ENCODE measurements around the gene HDDC3. TPM values are rescaled to one million over a fixed set of nuclear protein-coding genes. Genes with fewer than 3 reads are reported as not detected.
"Not testable (repeated sequence)": the region's sequence is repeated elsewhere in the genome, so short reads cannot be mapped to it uniquely, and the experiment has no call there.

HDDC3 gene
- total RNA-seq, 2 experiments from 2014 or later = 38.4 to 44.3 TPM

DNA sequence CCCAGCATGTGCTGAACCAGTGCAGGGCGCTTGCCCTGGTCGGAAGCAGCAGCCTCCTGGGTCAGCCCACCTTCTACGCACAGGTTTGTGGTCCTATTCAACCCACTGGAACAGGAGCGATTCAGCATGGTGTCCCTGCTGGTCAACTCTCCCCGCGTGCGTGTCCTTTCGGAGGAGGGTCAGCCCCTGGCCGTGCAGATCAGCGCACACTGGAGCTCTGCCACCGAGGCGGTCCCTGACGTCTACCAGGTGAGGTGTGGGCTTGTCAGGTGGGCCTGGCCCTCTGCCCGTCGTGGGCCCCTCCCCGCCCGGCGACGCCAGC, 21.1 kb downstream of the HDDC3 start:
- Mint-ChIP-seq H3K4me3 (no peak overlapping the region), H3K9me3 (no peaks in the 10 kb centered on the region), H3K36me3 (peaks cover 17% of the 10 kb centered on the region), H3K27ac (no peak overlapping the region), H3K27me3 (no peaks in the 10 kb centered on the region), H3K4me1 (no peaks in the 10 kb centered on the region)
- DNase-seq = no peak

DNA sequence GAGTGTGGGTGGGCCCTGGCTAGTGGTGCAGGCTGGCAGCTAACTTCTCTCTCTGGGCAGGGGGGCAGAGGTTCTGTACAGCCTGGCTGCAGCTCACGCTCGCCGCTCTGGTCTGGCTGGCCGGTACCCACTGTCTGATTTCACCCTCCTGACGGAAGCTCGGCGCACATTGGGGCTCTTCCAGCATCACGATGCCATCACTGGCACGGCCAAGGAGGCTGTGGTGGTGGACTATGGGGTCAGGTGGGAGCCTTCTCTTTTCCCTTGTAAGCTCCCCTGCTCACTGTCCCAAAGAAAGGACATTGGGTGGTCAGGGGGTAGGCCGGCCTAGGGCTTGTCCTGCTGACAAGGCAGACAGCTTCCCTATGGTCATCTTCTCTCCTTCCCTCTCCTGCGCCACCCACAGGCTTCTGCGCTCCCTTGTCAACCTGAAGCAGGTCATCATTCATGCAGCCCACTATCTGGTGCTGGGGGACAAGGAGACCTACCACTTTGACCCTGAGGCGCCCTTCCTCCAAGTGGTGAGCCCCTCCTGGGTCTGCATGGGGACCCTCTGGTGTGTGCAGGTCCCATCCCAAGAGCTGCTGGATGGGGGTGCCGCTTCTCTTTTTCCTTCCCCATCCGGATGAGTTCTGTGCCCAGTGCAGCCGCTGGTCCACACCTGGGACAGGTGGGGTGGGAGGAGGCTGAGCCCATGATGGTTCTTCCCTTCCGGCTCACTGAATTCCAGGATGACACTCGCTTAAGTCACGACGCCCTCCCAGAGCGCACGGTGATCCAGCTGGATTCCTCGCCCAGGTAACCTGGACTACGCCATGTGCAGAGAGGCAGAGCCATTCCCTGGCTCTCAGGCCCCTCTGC, 21.7 kb downstream of the HDDC3 start:
- peaks cover 20% of the 10 kb centered on the region for H3K36me3 Mint-ChIP-seq
- H3K9me3 Mint-ChIP-seq = no peaks in the 10 kb centered on the region
- H3K4me1 Mint-ChIP-seq = no peaks in the 10 kb centered on the region
- no peak overlapping the region for H3K27ac Mint-ChIP-seq
- DNase-seq = no peak
- H3K27me3 Mint-ChIP-seq = no peaks in the 10 kb centered on the region
- no peak overlapping the region for H3K4me3 Mint-ChIP-seq

DNA sequence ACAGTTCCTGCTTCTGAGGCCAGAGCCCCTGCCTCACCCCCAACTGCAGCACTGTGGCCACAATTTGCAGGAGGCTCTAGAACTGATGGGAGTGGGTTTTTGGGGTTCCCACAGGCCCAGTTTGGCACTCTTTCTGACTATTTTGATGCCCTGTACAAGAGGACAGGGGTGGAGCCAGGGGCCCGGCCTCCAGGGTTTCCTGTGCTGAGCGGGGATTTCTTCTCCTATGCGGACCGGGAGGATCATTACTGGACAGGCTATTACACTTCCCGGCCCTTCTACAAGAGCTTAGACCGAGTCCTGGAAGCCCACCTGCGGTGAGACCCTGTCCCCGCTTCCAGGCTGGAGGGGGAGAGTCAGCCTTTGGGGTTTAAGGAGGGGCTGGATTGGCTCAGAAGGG, 22.4 kb downstream of the HDDC3 start:
- Mint-ChIP-seq H3K27me3 (no peaks in the 10 kb centered on the region), H3K4me1 (no peaks in the 10 kb centered on the region), H3K4me3 (no peak overlapping the region), H3K36me3 (peaks cover 27% of the 10 kb centered on the region), H3K27ac (no peak overlapping the region), H3K9me3 (no peaks in the 10 kb centered on the region)
- no peak for DNase-seq

DNA sequence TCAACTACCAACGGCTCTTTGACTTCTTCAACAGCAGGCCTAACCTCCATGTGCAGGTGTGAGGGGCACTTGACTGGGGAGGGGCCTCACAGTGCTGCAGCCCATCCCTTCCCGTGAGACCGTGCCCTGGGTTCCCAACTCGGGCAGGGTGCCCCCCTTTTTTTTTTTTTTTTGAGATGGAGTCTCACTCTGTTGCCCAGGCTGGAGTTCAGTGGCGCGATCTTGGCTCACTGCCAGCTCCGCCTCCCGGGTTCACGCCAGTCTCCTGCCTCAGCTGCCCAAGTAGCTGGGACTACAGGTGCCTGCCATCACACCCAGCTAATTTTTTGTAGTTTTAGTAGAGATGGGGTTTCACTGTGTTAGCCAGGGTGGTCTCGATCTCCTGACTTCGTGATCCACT, 22.9 kb downstream of the HDDC3 start:
- DNase-seq, H3K9me3 Mint-ChIP-seq, H3K27me3 Mint-ChIP-seq, H3K27ac Mint-ChIP-seq, H3K4me1 Mint-ChIP-seq, H3K4me3 Mint-ChIP-seq: not testable (repeated sequence)
- H3K36me3 Mint-ChIP-seq = peaks cover 29% of the 10 kb centered on the region

DNA sequence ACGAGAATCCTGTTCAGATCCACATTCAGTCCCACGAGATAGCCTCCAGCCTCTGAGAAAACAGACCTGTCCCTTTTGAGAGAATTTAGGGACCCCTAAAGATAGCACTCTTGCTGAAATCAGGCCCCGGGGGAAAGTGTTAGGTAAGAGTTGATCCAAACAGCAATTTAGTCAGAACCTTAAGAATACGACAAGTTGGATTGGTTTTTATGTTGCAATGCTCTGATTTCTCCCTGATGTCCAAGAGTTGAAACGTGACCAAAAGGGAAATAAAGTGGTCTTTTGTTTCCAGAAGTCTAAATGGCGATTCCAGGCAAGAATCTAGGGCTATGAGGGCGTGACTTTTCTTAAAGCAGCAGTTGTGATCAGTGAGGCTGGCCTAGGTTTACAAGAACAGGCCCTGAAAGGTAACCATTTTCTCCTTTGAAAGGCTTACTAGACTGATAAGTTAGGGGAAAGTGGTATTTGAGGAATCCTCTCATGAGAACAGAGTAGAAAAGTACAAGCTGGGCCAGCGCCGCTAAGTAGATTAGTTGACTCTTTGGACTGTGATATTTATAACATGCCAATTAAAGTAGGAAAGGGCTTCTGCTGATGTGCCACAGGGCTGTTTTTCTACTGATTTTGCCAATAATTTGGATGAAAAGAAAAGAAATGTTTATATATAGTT, 24.4 kb downstream of the HDDC3 start:
- H3K4me3 Mint-ChIP-seq = no peak overlapping the region
- H3K27me3 Mint-ChIP-seq = no peaks in the 10 kb centered on the region
- peaks cover 29% of the 10 kb centered on the region for H3K36me3 Mint-ChIP-seq
- no peak overlapping the region for H3K27ac Mint-ChIP-seq
- no peaks in the 10 kb centered on the region for H3K9me3 Mint-ChIP-seq
- peaks cover 6% of the 10 kb centered on the region for H3K4me1 Mint-ChIP-seq
- DNase-seq = no peak

DNA sequence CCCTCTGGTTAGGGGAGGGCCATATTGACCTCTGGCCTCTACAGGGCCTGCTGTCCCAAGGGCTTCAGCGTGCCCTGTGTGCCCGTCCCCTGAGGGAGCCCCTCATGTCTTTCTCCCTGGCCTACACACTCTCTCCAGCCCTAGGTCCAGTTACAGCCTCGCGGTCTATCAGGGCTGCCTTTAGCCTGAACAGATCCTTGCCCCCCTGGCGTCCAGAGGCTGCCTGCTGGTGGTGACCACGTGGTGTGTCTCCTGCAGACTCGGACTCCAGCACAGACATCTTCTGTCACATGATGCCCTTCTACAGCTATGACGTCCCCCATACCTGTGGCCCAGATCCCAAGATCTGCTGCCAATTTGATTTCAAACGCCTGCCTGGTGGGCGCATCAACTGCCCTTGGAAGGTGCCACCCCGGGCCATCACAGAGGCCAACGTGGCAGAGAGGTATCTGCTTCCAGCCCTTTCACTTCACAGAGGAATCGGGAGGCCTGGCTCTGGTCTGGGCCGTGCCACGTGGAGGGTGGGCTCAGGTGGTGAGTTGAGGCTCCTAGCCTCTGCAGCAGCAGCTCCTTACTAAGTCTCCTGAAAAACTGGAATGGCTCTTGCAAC, 25.2 kb downstream of the HDDC3 start:
- peaks cover 6% of the 10 kb centered on the region for H3K4me1 Mint-ChIP-seq
- H3K4me3 Mint-ChIP-seq = no peak overlapping the region
- H3K36me3 Mint-ChIP-seq = peaks cover 29% of the 10 kb centered on the region

DNA sequence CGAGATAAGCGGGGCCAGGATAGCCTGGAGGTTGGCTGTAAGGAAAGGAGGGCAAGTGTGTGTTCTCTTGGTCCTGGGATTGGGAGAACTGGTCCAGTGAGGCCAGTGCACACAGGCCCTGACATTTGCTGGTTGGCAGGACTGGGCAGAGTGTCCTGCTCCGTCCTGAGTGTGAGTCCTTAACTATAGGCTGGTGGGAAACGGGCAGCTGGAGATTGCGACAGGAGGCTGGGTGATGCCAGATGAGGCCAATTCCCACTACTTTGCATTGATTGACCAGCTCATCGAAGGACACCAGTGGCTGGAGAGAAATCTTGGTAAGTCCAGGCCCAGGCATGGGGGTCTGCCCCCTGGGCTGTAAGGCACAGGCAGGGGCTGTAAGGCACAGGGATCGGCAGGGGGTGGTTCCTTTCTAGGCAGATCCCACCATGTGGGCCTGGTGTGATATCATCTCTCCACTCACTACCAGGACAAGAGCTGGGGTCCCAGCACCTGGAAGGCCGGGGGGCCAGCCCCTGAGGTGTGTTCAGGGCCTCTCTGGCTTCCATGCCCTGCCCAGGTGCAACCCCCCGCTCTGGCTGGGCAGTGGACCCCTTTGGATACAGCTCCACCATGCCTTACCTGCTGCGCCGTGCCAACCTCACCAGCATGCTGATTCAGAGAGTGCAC, 26.0 kb downstream of the HDDC3 start:
- Mint-ChIP-seq H3K27ac (no peak overlapping the region), H3K27me3 (no peaks in the 10 kb centered on the region), H3K4me1 (peaks cover 15% of the 10 kb centered on the region), H3K9me3 (no peaks in the 10 kb centered on the region), H3K4me3 (no peak overlapping the region), H3K36me3 (peaks cover 29% of the 10 kb centered on the region)
- no peak for DNase-seq

More for the DNA sequence above, 25.2 kb downstream of the HDDC3 start:
- Mint-ChIP-seq H3K9me3 (no peaks in the 10 kb centered on the region), H3K27ac (no peak overlapping the region), H3K27me3 (no peaks in the 10 kb centered on the region)
- DNase-seq = no peak

DNA sequence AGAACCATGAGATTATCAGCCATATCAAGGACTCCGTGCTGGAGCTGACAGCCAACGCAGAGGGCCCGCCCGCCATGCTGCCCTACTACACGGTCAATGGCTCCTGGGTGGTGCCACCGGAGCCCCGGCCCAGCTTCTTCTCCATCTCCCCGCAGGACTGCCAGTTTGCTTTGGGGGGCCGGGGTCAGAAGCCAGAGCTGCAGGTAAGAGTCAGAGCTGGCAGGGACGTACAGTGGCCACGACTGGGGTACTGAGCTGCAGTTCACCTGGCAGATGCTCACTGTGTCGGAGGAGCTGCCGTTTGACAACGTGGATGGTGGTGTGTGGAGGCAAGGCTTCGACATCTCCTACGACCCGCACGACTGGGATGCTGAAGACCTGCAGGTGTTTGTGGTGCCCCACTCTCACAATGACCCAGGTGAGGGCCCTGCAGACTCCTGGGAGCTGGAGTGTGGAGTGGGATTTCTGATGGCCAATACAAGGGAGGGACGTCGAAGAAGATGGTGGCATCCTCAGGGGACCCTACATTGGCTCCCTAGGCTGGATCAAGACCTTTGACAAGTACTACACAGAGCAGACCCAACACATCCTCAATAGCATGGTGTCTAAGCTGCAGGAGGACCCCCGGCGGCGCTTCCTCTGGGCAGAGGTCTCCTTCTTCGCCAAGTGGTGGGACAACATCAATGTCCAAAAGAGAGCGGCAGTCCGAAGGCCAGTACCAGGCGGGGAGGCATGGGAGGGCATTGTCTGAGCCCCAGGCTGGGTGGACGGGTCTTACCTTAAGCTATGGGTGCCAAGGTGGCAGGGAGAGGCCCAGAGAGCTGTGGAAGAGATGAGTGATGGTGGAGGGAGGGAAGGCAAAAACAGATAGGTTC, 26.8 kb downstream of the HDDC3 start:
- no peak for DNase-seq
- H3K4me1 Mint-ChIP-seq = peaks cover 17% of the 10 kb centered on the region
- H3K27me3 Mint-ChIP-seq = no peaks in the 10 kb centered on the region
- H3K9me3 Mint-ChIP-seq = no peaks in the 10 kb centered on the region
- H3K27ac Mint-ChIP-seq = no peak overlapping the region
- no peak overlapping the region for H3K4me3 Mint-ChIP-seq
- H3K36me3 Mint-ChIP-seq = peaks cover 29% of the 10 kb centered on the region

DNA sequence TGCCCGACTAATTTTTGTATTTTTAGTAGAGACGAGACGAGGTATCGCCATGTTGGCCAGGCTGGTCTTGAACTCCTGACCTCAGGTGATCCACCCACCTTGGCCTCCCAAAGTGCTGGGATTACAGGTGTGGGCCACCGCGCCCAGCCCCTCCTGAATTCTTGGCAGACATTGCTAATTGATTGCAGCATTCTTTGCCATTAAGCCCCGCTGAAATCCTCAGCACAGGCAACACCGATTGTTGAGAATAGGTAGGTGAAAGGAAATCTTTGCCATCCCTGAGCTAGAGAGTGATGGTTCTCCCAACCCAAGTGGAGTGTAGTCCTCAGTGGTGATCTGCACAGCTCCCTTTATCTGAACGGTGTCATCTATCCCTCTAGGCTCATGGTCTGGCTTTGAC, 27.6 kb downstream of the HDDC3 start:
- H3K4me3 Mint-ChIP-seq = peak overlapping the region; percentile 18
- H3K4me1 Mint-ChIP-seq = peaks cover 19% of the 10 kb centered on the region
- H3K27me3 Mint-ChIP-seq = no peaks in the 10 kb centered on the region
- H3K36me3 Mint-ChIP-seq = peaks cover 29% of the 10 kb centered on the region
- no peak overlapping the region for H3K27ac Mint-ChIP-seq
- no peaks in the 10 kb centered on the region for H3K9me3 Mint-ChIP-seq
- DNase-seq = no peak

DNA sequence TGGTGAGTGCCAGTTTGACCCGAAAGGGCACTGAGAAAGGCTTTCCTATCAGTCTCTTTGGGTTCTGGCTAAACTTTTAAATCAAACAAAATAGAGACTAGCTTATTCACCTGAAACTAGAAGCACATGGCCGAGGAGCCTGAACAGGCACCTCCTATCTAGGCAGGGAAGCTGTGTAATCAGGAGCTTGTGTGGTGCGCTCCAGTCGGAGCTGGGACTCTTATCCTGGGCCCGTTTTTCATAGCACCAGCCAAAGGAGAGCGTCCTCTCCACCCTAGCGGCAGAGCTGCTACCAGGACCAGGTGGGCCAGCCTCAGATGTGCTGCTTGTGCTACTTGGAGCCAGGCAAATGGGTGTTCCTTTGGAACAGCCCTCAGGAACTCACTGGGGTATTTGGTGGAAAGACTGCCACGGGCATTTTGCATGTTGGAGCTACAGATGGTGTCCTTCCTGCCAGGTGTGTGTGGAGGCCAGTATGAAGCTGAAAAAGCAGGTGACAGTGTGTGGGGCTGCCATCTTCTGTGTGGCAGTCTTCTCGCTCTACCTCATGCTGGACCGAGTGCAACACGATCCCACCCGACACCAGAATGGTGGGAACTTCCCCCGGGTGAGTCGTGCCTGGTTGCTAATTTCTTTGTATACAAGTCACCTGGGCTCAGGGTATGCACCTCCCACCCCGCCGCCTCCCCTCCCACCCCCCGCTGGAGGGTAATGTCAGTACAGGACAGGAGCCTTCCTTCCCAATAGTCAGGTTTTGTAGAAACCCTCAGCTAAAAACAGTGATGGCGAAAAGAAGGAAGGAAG, 28.4 kb downstream of the HDDC3 start:
- H3K27ac Mint-ChIP-seq = peak overlapping the region; percentile 86
- DNase-seq = no peak
- H3K36me3 Mint-ChIP-seq = peaks cover 29% of the 10 kb centered on the region
- H3K4me1 Mint-ChIP-seq = peaks cover 19% of the 10 kb centered on the region
- no peaks in the 10 kb centered on the region for H3K27me3 Mint-ChIP-seq
- peak overlapping the region; percentile 87 for H3K4me3 Mint-ChIP-seq
- no peaks in the 10 kb centered on the region for H3K9me3 Mint-ChIP-seq

DNA sequence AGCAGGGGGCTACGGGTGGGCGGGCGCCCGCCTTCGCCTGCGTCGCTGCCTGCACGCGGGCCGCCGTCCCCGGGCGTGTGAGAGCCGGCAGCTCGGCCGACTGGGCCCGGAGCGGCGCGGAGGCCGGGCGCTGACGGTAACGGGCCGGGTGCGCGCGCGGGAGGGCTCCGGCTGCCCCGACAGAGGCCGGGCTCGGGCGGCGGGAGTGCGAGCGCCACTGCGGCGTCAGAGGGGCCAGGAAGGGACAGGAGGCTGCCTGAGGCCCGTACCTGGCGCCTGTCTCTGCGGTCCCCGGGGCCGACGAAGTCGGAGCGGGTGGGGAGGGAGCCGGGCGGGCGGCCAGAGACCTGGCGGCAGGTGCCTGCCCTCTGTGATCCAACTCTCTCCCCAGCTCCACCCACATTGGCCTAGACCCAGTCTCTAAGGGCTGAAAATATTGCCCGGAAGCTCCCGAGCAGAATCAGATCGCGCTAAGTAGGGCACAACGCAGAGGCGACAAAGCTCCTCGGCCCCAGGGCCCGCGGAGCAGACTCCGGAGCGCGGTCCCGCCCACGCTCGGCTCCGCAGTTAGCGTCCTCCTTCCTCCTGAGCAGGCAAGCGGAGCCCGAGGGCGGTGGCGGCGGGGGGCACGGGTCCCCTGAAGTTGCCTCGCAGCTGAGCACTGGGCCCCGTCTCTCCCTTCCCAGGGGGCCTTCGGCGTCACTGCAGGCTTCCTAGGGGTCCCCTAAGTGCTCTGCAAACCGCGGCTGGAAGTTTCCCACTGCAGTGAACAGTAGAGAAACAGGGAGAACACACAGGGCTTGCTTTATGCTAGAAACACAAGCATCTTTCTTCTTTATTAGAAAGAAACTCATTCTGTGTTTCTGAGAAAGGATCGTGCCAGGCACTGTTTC, 29.3 kb downstream of the HDDC3 start, which contains the start of gene MAN2A2:
Gene MAN2A2, plus strand, starts transcription at position 463 of the 893 bp plus-strand sequence. CDS start 906 bp downstream, outside the sequence.
- Mint-ChIP-seq H3K4me3 (peak within 1 kb of the TSS; percentile 87), H3K27ac (peak within 1 kb of the TSS; percentile 89), H3K4me1 (peaks cover 19% of the 10 kb centered on the region), H3K9me3 (no peaks in the 10 kb centered on the region), H3K27me3 (no peaks in the 10 kb centered on the region), H3K36me3 (peaks cover 26% of the 10 kb centered on the region)
- peak; percentile 87 for DNase-seq

DNA sequence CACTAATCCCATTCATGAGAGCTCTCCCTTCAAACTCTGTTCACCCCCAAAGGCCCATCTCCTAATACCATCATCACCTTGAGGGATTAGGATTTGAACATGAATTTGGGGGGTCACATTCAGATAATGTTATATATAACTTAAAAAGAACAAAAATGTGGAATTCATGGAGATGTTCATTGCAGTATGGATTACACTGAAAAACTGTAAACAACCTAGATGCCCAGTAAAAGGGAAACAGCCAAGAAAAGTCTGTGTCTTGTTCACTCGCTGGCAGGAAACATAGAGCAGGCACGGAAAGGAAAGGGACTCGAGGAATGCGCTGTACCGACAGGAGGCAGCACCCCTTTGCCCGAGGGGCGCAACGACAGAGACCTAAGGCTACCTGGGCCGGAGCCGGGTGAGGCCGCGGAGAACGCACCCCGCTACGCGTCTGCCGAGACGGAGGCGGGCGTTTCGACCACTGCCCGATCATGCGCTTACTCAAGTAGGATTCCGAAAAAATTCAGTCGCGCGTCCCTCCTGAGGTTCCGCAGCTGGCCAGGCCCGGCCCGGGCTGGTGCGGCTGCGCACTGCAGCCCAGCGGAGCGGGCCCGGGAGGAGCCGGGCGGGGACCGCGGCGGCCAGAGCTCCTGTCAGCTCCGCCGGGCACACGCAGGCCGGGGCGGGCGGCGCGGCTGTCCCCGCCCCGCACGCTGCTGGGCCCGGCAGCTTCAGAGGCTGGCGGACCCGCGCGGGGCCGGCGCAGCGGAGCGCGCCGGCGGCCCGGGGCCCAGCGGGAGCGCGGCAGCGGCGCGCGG, 30.1 kb downstream of the HDDC3 start:
- Mint-ChIP-seq H3K4me3 (peak overlapping the region; percentile 82), H3K4me1 (peaks cover 19% of the 10 kb centered on the region), H3K27ac (peak overlapping the region; percentile 89), H3K36me3 (peaks cover 22% of the 10 kb centered on the region), H3K27me3 (no peaks in the 10 kb centered on the region), H3K9me3 (no peaks in the 10 kb centered on the region)
- DNase-seq = peak; percentile 81
